HG03575 (cell line): ENCODE results near the gene KRTAP12-4.
"Not testable (repeated sequence)": the region's sequence is repeated elsewhere in the genome, so short reads cannot be mapped to it uniquely, and the experiment has no call there.

Experiments
- ATAC-seq: cut with Tn5 transposase; IDR thresholded peaks from one replicate; pipeline ENCODE4 v1.9.1; 2021; ENCODE audit not compliant: unreplicated experiment, insufficient number of reproducible peaks, low FRiP score; ENCODE audit errors: extremely low read depth

KRTAP12-4 gene, protein sequence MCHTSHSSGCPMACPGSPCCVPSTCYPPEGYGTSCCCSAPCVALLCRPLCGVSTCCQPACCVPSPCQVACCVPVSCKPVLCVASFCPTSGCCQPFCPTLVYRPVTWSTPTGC

DNA sequence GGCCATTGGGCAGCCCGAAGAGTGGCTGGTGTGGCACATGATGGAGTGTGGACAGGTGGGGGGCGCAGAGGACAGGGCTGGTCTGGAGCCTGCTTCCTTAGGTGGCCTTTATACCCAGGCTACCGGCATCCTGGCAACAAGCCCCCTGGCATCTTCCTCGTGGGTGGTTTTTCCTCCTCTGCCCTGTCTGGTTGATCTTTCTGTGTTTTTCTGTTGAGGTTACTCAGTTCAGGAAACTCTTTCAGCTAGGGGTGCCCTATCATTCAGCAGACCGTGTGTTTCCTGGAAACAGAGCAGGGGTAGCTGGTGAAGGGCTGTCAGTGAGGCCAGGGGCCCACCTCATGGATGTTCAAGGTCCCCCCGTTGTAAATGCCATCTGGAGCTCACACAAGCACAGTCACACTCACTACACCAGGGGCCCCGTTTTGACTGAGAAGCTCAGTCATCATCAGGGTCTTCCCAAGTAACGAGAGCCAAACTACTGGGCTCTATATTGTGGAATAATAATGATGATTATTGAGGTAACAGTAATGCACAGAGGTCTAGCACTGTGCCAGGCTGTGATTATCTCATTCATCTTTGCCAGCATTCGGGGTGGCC, at the start of gene KRTAP12-4:
KRTAP12-4 (minus strand) TSS at position 84 of the 600 bp plus-strand sequence; CDS start at position 39, 45 bp downstream.
- no peak for ATAC-seq

DNA sequence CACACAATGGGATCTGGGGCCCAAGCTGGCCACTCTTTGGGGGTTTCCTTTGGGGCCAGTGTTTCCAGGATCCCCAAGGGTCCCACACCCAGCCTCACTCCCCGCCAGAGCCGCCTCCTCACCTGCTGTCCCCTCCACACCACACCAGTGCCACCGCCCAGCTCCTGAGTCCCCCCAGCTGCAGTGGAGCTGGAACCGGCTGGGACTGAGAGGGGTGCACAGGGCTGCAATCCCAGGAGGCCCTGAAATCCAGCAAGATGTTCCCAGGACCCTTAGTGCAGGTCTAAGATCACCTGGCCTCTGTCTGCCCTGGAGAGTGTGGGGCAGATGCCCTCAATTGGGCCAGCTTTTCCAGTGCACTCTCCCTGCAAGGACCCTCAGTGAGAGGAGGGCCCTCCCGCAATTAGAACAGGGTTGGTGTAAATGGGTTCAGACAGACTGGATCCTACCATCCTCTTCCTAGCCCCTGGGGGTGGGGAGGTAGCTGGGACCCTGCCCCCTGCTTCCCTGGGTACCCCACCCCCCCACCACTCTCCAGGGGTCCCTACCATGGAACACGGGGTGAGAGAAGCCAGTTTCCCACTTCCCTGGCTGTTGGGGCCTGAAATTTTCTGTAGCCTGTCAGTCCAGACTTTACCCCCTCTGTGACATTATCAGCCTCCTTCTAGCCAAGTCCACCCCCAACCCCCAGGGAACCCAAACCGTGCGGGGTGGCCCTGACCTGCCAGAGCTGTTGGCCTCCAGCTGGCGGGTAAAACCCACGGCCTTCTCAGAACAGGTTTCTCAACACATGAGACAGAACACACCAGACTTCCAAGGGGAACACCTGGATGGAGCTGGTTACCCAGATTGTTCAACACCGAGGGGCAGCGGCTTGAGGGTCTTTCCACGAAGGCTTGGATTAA, 49.5 kb upstream of the KRTAP12-4 start:
- ATAC-seq = no peak

DNA sequence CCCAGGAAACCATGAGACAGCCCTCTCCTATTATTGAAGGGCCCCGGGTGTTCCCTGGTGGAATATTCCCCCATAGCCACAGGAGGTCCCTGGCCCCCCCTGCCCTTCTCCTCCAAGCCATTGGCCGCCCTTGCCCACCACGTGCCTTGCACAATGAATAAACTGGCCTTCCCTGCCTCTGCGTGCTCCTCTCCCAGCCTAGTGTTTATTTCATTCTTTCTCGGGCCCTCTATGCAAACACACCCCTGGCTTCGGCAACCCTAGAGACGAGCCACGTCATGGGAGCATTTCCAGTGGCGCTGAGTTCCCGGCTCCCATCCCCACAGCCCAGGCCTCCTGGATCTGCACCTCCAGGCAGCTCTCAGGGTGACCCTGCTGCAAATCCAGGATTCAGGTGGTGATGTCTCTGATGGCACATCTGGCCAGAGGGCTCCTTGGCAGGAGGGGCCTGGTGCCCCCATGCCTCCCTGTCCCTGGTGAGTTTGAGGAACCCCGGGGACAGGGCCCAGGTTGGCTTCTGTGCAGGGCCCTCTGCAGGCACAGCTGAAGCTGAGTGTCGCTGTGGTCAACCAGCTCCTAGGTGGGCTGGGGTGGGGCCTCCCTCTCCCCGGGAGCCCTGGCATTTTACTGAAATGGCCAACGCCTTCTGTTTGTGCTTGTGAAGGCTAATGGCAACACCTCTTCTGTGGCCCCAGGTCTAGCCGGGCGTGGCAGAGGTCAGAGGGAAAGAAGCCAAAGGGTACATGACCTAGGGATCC, 48.7 kb upstream of the KRTAP12-4 start:
- ATAC-seq = no peak

DNA sequence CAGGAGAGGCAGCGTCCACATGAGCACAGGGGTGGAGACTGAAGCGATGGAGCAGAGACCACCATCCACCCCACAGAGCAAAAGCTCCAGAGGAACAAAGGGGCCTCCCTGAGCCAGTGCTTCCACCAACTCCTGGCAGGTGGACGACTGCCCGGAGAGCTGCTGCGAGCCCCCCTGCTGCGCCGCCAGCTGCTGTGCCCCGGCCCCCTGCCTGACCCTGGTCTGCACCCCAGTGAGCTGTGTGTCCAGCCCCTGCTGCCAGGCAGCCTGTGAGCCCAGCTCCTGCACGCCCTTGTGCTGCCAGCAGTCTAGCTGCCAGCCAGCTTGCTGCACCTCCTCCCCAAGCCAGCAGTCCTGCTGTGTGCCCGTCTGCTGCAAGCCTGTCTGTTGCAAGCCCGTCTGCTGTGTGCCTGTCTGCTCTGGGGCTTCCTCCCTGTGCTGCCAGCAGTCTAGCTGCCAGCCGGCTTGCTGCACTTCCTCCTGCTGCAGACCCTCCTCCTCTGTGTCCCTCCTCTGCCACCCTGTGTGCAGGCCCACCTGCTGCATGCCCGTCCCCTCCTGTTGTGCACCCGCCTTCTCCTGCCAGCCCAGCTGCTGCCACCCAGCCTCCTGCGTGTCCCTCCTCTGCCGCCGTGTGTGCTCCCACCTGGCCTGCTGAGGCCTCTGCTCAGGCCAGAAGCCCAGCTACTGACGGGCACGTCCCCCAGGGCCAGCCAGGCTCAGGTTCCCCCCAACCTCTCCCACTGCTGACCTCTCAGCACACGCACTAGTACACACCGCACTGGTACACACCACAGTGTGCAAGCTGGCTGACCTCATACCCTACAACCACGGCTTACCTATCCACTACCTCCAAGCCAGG, 47.9 kb upstream of the KRTAP12-4 start:
- ATAC-seq = no peak

DNA sequence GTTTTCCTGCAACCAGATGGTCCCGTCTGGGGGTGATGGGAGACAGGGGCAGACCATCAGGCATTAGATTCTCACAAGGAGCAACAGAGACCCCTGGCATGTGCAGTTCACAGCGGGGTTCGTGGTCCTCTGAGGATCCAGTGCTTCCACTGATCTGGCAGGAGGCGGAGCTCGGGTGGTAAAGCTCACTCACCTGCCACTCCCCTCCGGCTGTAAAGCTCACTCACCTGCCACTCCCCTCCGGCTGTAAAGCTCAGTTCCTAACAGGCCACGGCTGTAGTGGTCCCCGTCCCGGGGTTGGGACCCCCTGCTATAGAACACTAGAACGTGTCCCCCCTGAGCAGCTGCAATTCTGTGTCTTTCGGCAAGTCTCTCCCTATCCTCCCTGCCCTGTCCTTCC, 47.1 kb upstream of the KRTAP12-4 start:
- ATAC-seq = no peak

DNA sequence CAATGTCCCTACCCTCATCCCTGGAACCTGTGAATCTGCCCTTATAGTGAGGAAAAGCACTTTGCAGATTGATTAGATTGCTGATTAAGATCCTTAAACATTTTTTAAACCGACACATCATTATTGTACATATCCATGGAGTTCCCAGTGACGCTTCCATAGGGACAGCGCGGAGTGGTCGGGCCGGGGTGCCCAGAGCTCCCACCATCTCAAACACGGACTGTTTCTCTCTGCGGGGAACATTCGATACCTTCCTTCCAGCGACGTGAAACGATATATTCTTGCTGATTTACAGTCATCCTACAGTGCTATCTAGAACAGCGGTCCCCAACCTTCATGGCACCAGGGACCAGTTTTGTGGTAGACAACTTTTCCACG, 46.6 kb upstream of the KRTAP12-4 start:
- ATAC-seq = no peak

DNA sequence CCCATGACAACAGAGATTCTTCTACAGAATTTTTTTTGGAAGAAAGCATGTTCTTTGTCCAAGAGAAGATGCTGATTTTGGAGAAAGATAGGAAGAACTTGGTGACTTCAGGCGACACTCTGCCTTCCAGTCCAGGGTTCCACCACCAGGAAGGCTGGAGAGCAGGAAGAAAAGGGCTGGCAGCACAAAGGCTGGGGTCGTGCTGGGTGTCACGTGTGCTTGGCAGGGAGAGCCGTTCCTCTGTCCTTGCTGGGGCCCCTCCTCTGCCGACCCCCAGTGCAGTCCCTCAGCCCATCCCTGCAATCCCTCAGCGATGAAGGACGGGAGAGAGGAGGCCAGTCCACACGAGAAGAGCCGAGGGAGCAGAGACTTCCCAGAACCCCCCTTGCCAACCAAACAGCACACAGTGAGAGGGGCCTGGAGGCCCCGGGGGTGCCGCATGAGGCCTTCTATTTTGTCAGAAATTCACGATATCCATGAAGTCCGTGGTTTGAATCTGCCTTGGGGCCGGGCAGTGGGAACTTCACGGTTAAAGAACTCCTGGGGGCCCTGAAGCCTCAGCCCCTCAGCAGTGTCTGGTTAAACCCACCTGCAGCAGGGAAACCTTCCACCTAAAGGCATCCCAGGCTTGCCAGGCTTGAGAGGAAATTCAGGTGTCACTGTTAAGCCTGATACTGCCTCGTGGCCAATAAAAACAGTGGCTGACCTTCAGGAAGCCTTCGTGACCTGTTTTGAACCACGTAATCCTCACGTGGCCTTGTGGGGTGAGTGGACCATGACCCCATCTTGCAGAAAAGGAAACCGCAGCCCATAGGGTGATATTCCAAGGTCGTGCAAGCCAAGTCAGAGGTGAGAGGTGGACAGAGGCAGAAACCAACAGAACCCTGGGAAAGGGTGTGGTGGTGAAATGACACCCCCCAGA, 45.9 kb upstream of the KRTAP12-4 start:
- no peak for ATAC-seq

DNA sequence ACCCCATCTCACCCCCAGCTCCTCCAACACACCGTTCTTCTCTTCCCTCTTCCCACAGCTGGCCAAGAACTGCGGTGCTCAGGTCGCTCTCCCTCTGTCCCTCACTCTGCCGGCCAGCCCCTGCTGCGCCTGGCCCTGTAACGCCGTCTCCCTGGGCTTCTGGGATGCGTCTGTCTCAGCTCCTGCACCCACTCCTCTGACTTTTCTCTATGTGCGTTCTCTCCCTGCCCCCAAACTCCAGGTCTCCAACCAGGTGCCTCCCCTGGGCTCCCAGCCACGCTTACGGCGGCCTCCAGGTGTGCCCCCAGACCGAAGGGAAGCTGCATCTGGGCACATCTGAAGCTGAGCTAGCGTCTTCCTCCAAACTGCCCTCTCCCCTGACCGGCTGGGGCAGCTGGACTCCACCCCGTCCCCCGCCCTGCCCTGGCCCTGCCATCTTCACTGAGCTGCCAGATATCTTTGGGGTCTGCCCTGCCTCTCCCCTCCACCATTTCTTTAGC, 45.1 kb upstream of the KRTAP12-4 start:
- no peak for ATAC-seq

DNA sequence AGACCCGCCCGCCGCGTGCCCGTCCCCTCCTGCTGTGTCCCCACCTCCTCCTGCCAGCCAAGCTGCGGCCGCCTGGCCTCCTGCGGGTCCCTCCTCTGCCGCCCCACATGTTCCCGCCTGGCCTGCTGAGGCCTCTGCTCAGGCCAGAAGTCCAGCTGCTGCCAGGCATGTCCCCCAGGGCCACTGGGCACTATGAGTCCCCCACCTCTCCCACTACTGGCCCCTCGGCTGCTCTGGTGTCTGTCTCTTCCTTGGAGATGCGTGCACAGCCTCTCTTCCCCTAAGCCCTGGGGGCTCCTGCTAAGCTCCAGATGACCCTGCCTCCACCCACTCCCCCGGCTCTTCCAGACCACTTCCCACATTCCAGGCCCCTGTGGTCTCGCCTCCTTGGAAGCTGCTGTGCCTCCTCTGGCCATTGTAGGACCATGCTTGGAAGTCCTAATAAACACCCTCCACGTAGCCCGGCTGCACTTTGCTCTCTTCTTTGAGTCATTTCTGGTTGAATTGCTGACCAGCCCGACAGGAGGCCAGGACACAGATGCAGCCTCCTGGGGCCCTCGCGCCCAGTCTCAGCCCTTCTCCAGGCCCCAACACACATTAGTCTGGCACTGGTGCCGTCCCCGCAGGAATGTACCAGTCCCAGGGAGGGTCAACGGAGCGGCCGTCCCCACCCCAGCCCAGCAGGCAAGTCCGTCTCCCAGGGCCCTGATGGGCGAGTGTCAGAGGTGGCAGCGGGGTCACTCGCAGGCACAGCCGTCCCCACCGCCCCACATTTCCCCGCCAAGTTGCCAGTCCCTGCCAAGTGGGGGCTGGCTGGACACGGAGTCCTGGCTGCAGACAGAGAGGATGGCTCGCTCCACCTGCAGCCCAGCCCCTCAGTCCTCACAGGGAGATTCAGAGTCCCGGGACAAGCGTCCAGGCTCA, 43.6 kb upstream of the KRTAP12-4 start:
- ATAC-seq = no peak

DNA sequence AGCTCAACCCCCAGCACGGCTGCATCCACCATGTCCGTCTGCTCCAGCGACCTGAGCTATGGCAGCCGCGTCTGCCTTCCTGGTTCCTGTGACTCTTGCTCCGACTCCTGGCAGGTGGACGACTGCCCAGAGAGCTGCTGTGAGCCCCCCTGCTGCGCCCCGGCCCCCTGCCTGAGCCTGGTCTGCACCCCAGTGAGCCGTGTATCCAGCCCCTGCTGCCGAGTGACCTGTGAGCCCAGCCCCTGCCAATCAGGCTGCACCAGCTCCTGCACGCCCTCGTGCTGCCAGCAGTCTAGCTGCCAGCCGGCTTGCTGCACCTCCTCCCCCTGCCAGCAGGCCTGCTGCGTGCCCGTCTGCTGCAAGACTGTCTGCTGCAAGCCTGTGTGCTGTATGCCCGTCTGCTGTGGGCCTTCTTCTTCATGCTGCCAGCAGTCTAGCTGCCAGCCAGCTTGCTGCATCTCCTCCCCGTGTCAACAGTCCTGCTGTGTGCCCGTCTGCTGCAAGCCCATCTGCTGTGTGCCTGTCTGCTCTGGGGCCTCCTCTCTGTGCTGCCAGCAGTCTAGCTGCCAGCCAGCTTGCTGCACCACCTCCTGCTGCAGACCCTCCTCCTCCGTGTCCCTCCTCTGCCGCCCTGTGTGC, 42.8 kb upstream of the KRTAP12-4 start, which contains the start of gene KRTAP10-12:
KRTAP10-12 (plus strand) TSS at position 1 of the 639 bp plus-strand sequence; CDS start at position 31, 30 bp downstream.
- ATAC-seq = not testable (repeated sequence)

DNA sequence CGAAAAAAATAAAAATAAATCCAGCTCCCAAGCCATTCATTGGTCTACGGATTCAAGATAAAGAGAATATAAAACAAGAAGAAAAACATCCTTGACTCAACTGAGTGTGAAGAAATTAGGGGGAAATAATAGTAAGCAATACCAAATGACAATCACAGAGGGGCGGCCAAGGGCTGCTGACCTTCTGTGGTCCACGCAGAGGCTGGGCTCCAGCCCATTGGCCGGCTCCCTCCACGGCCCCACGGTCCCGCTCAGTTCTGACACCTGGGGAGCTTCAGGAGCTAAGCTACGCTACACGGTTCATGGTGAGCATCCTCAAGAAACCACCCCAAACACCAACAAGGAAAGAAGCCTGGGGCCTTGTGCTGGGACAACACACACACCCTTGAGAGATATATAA, 42.1 kb upstream of the KRTAP12-4 start:
- ATAC-seq = no peak

DNA sequence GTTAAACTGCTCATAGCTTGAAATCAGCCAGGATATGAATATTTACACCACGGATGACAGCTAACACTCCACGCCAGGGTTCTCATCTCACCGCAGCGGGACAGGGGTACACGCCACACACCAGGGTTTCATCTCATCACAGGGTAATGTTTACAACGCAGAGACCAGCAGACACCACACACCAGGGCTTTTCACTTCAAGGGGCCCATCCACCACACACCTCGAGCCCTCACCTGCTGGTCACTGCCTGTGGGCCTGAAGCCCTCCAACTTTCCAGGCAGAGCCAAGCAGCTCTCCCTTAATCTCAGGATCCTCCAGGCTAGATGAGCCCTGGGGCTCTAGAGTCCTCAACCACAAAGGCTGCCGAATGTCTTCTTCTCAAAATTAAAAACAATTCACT, 41.2 kb upstream of the KRTAP12-4 start:
- no peak for ATAC-seq

DNA sequence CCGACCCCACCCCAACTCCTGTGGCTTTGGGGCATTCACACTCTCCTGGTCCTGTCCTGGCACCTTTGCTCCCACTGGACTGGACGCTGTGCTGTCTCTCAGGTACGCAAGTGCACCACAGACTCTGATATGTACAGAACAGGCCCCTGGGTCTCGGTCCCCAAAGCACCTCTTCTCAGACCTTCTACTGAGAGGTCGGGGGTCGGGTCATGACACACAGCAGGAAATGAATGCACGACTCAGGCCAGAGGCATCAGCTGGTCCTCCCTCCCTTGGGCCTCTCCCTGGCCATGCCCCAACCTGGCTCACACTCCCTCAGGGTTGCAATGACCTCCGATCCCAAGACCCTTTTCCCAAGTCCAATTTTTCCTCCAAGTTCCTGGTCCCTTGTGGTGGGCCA, 40.7 kb upstream of the KRTAP12-4 start:
- no peak for ATAC-seq

DNA sequence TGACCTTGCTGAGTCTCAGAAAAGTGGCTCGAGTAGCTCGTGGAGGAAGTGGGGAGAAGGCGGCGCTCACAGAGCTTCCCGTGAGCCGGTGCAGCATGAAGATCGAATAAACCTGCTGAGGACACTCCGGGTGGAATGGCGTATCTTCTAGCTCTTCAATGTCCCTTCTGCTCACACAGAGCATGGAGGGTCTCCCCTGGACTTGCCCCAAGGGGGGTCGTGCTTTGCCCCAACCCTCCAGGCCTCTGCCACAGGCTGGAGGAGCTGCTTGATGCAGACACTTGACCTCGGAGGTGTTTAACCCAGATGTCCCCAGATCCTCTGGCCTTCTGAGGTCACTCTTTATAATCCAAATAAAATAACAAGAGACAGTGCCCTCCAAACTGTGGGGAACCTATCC, 40.3 kb upstream of the KRTAP12-4 start:
- ATAC-seq = no peak

DNA sequence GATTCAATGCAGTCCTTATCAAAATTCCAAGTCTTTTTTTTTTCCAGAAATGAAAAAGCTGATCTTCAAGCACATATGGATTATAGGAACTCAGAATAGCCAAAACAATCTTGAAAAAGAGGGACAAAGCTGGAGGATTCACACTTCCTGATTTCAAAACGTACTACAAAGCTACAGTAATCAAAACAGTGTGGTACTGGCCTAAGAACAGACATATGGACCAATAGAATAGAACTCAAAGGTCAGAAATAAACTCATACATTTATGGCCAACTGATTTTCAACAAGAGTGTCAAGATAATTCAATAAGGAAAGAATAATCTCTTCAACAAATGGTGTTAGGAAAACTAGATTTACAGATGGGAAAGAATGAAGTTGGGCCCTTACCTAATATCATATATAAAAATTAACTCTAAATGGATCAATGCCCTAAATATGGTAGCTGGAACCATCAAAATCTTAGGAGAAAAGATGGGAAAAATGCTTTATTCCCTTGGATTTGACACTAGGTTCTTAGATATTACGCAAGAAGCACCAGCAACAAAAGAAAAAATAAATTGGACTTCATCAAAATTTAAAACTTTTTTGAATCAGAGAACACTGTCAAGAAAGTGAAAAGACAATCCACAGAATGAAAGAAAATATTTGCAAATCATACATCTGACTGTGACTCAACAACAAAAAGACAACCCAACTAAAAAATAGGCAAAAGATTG, 38.5 kb upstream of the KRTAP12-4 start:
- ATAC-seq = no peak
